Endodermal cell (in vitro differentiated cells): Measurements from ENCODE around the gene SPRR4. TPM values are rescaled to one million over a fixed set of nuclear protein-coding genes. Genes with fewer than 3 reads are reported as not detected.

Source experiments
- DNase-seq: peaks from one replicate; pipeline ENCODE4 v3.0.0-alpha.2; 2017
- H3K27ac ChIP-seq: 2 replicates; pipeline ENCODE4 v1.5.1; 2013; ENCODE audit warnings: mild to moderate bottlenecking, low read depth, low read length, moderate library complexity
- H3K27me3 ChIP-seq: 2 replicates; pipeline ENCODE4 v1.6.1; 2013; ENCODE audit warnings: mild to moderate bottlenecking, low read length, moderate library complexity; ENCODE audit not compliant: insufficient read depth, control insufficient read depth, poor library complexity, severe bottlenecking
- H3K36me3 ChIP-seq: 2 replicates; pipeline ENCODE4 v1.7.0; 2013; ENCODE audit warnings: mild to moderate bottlenecking, low read length, moderate library complexity; ENCODE audit not compliant: control insufficient read depth, insufficient read depth
- H3K4me1 ChIP-seq: one replicate; pipeline ENCODE4 v1.7.0; 2013; ENCODE audit warnings: low read length; ENCODE audit not compliant: control insufficient read depth, insufficient read depth
- H3K4me3 ChIP-seq: 2 replicates; pipeline ENCODE4 v1.5.1; 2013; ENCODE audit warnings: mild to moderate bottlenecking, low read length, moderate library complexity
- H3K9ac ChIP-seq: 2 replicates; pipeline ENCODE4 v1.6.1; 2013; ENCODE audit warnings: mild to moderate bottlenecking, low read length, moderate library complexity; ENCODE audit not compliant: poor library complexity, severe bottlenecking; ENCODE audit errors: extremely low read depth
- H3K9me3 ChIP-seq: 2 replicates; pipeline ENCODE4 v1.6.1; 2013; ENCODE audit warnings: mild to moderate bottlenecking, low read length, moderate library complexity; ENCODE audit not compliant: control insufficient read depth
- H3K27ac Mint-ChIP-seq: 2 replicates; pipeline ENCODE4 v1.8.0; 2020; ENCODE audit warnings: mixed read lengths
- H3K27me3 Mint-ChIP-seq: 2 replicates; pipeline ENCODE4 v1.8.0; 2021; ENCODE audit warnings: mild to moderate bottlenecking, mixed read lengths; ENCODE audit not compliant: insufficient read depth
- H3K36me3 Mint-ChIP-seq: 2 replicates; pipeline ENCODE4 v1.8.0; 2020; ENCODE audit warnings: low read depth, mixed read lengths
- H3K4me1 Mint-ChIP-seq: 2 replicates; pipeline ENCODE4 v1.8.0; 2020; ENCODE audit warnings: mixed read lengths
- H3K4me3 Mint-ChIP-seq: 2 replicates; pipeline ENCODE4 v1.8.0; 2020; ENCODE audit warnings: mild to moderate bottlenecking, moderate library complexity, mixed read lengths
- H3K9me3 Mint-ChIP-seq: 2 replicates; pipeline ENCODE4 v1.8.0; 2020; ENCODE audit warnings: mild to moderate bottlenecking, mixed read lengths
- CTCF ChIP-seq: fragments of 200-600 bp; sonication (generic); conservative IDR thresholded peaks from 2 replicates; pipeline ENCODE4 v1.5.0; 2021; ENCODE audit warnings: antibody characterized with exemption, mild to moderate bottlenecking
- WGBS, 2 experiments: methylation state at CpG; one replicate each; pipeline versions ENCODE4 v1.1.5 to v1.1.7; 2013; ENCODE audit warnings: missing lambda C conversion rate in 2 of 2, mixed read lengths in 1 of 2; ENCODE audit not compliant: insufficient coverage in 1 of 2, insufficient read length in 1 of 2; 5-methylcytosine and 5-hydroxymethylcytosine counted together
- total RNA-seq, 2 donors: library from RNA; stranded (reverse); fragmentation: NEBNext Ultra II Directional in 1 of 2; extraction: Animal tissue kit (Norgen Biotek cat#: 25700) in 1 of 2; gene quantifications; 2 replicates in 1 of 2; 3 replicates in 1 of 2; pipeline ENCODE4 v1.2.1, GENCODE V29; 2021

SPRR4 gene
- total RNA-seq, 2 donors from 2014 or later, result not detected

GRCh38 chr1:152946248-152946647, 24.2 kb upstream of the SPRR4 start:
- no peaks in the 10 kb centered on the region for H3K4me1 Mint-ChIP-seq
- Histone ChIP-seq H3K27ac (no peak overlapping the region), H3K9me3 (peaks cover 19% of the 10 kb centered on the region), H3K4me1 (no peaks in the 10 kb centered on the region), H3K36me3 (no peaks in the 10 kb centered on the region), H3K27me3 (no peaks in the 10 kb centered on the region), H3K4me3 (no peak overlapping the region), H3K9ac (no peak overlapping the region)
- no peak for DNase-seq
- H3K27ac Mint-ChIP-seq, result no peak overlapping the region
- H3K9me3 Mint-ChIP-seq, result peaks cover 80% of the 10 kb centered on the region
- H3K36me3 Mint-ChIP-seq, result no peaks in the 10 kb centered on the region
- 59 to 82% methylated on average over 2 to 3 of the region's 3 CpGs for WGBS, 2 experiments
- peaks cover 7% of the 10 kb centered on the region for H3K27me3 Mint-ChIP-seq
- no peak for TF ChIP-seq CTCF
- no peak overlapping the region for H3K4me3 Mint-ChIP-seq

- H3K36me3 ChIP-seq, result no peaks in the 10 kb centered on the region
- H3K9me3 ChIP-seq, result peaks cover 19% of the 10 kb centered on the region
- H3K9ac ChIP-seq, result no peak within 1 kb of the TSS
- no peaks in the 10 kb centered on the region for H3K4me1 Mint-ChIP-seq
- H3K27ac ChIP-seq, result no peak within 1 kb of the TSS
- no peaks in the 10 kb centered on the region for H3K36me3 Mint-ChIP-seq
- H3K4me3 ChIP-seq, result no peak within 1 kb of the TSS
- no peaks in the 10 kb centered on the region for H3K4me1 ChIP-seq
- H3K9me3 Mint-ChIP-seq, result peaks cover 82% of the 10 kb centered on the region
- TF ChIP-seq CTCF, result no peak
- peaks cover 7% of the 10 kb centered on the region for H3K27me3 Mint-ChIP-seq
- no peaks in the 10 kb centered on the region for H3K27me3 ChIP-seq
- 70 to 77% methylated on average over 3 to 4 of the region's 4 CpGs for WGBS, 2 experiments
- H3K4me3 Mint-ChIP-seq, result no peak within 1 kb of the TSS
- DNase-seq, result no peak
- H3K27ac Mint-ChIP-seq, result no peak within 1 kb of the TSS
Measured at GRCh38 chr1:152946651-152947256, 23.7 kb upstream of the SPRR4 start, which contains the start of gene SPRR5. Gene SPRR5, plus strand, starts transcription at chr1:152947206. Its CDS starts 1,349 bp downstream, at chr1:152948555.

- Mint-ChIP-seq H3K27me3 (peaks cover 5% of the 10 kb centered on the region), H3K9me3 (peaks cover 76% of the 10 kb centered on the region), H3K4me1 (no peaks in the 10 kb centered on the region), H3K27ac (no peak overlapping the region), H3K36me3 (no peaks in the 10 kb centered on the region), H3K4me3 (no peak overlapping the region)
- Histone ChIP-seq H3K4me3 (no peak overlapping the region), H3K36me3 (no peaks in the 10 kb centered on the region), H3K4me1 (no peaks in the 10 kb centered on the region), H3K9me3 (peaks cover 6% of the 10 kb centered on the region), H3K27ac (no peak overlapping the region), H3K9ac (no peak overlapping the region), H3K27me3 (no peaks in the 10 kb centered on the region)
- no peak for DNase-seq
- TF ChIP-seq CTCF, result no peak
- WGBS, 2 experiments, result 76% methylated on average over 5 of the region's 5 CpGs; no CpG with 5 or more reads in 1 of the 2 experiments
Measured at GRCh38 chr1:152951711-152952110, 18.7 kb upstream of the SPRR4 start.
